Panc1 (cell line): Measurements from ENCODE around the gene LAMP1. TPM values are rescaled to one million over a fixed set of nuclear protein-coding genes. Genes with fewer than 3 reads are reported as not detected.

ENCODE experiments used
- ATAC-seq: fragments of 200-7000 bp; cut with Tn5 transposase; 2 replicates; pipeline ENCODE4 v1.9.1; 2020; ENCODE audit warnings: mild to moderate bottlenecking, moderate library complexity
- BruUV-seq: library from RNA; stranded (reverse); fragments of 400-500 nt; replicated peaks from 2 replicates; lab custom pipeline; 2021; lab: Mats Ljungman, UMichigan
- CTCF ChIA-PET: fragments of 300-600 bp; sonication (Branson Sonifier 250); formaldehyde crosslinking; loops from one replicate; lab custom pipeline; 2022; ENCODE audit warnings: antibody characterized with exemption; lab: Charles Lee
- POLR2A ChIA-PET: fragments of 300-600 bp; sonication (Branson Sonifier 250); formaldehyde crosslinking; loops from one replicate; lab custom pipeline; 2022; ENCODE audit warnings: antibody characterized with exemption; lab: Charles Lee
- DNase-seq: peaks from one replicate; pipeline ENCODE4 v3.0.0-alpha.2; 2010; ENCODE audit warnings: low read depth, low spot score
- H3K27ac ChIP-seq: 2 replicates; pipeline ENCODE4 v1.5.1; 2011; ENCODE audit warnings: mild to moderate bottlenecking, low read length, inconsistent platforms
- H3K27me3 ChIP-seq: fragments of 200-500 bp; sonication (Bioruptor generic); 2 replicates; pipeline ENCODE4 v1.6.0; 2014; ENCODE audit warnings: low read length, inconsistent platforms; ENCODE audit not compliant: control insufficient read depth, insufficient read depth
- H3K36me3 ChIP-seq: fragments of 200-500 bp; sonication (Bioruptor generic); 2 replicates; pipeline ENCODE4 v1.5.1; 2014; ENCODE audit warnings: inconsistent platforms, mild to moderate bottlenecking, low read length, moderate library complexity; ENCODE audit not compliant: control insufficient read depth, insufficient read depth
- H3K4me1 ChIP-seq: 2 replicates; pipeline ENCODE4 v1.5.1; 2011; ENCODE audit warnings: inconsistent platforms, mild to moderate bottlenecking, low read length, moderate library complexity; ENCODE audit not compliant: control insufficient read depth, insufficient read depth
- H3K4me3 ChIP-seq, 2 experiments: 2 replicates each; pipeline ENCODE4 v1.5.1; 2011 to 2012; ENCODE audit warnings: low read depth in 2 of 2, low read length in 2 of 2, mild to moderate bottlenecking in 2 of 2, inconsistent platforms in 1 of 2, moderate library complexity in 1 of 2
- H3K9me3 ChIP-seq: fragments of 200-500 bp; sonication (Bioruptor generic); 2 replicates; pipeline ENCODE4 v1.5.1; 2014; ENCODE audit warnings: low read depth, mild to moderate bottlenecking, inconsistent platforms, low read length, moderate library complexity; ENCODE audit not compliant: control insufficient read depth, insufficient read depth
- CTCF ChIP-seq: fragments of 450-650 bp; IDR thresholded peaks from 2 replicates; pipeline ENCODE4 v1.5.1; 2017; ENCODE audit warnings: mild to moderate bottlenecking
- POLR2AphosphoS5 ChIP-seq: IDR thresholded peaks from 2 replicates; pipeline ENCODE4 v1.6.1; 2012; ENCODE audit warnings: mild to moderate bottlenecking, low read depth, low read length, moderate library complexity
- REST ChIP-seq, 2 experiments: IDR thresholded peaks; 2 replicates each; pipeline ENCODE4 v1.6.1; 2011 to 2012; ENCODE audit warnings: low read depth in 2 of 2, control low read depth in 1 of 2, low read length in 1 of 2, mild to moderate bottlenecking in 1 of 2, moderate library complexity in 1 of 2; ENCODE audit not compliant: insufficient read depth in 1 of 2
- SIN3A ChIP-seq: IDR thresholded peaks from 2 replicates; pipeline ENCODE4 v1.6.1; 2012; ENCODE audit warnings: low read depth, mild to moderate bottlenecking, low read length, moderate library complexity, borderline replicate concordance; ENCODE audit not compliant: insufficient read depth
- TCF7L2 ChIP-seq: IDR thresholded peaks from 2 replicates; pipeline ENCODE4 v1.6.1; 2011; ENCODE audit warnings: mild to moderate bottlenecking, low read depth, low read length, inconsistent platforms
- in situ Hi-C: cut with HindIII; loops from 2 replicates; pipeline ENCODE4 v1.10.0; 2016; ENCODE audit warnings: low sequenced_read_pairs, low pct_unique_long_range_greater_than_20kb
- intact Hi-C: fragments of 100-400 bp; cut with micrococcal nuclease; formaldehyde crosslinking; loops from one replicate; pipeline ENCODE4 v1.10.0; 2022; ENCODE audit not compliant: unreplicated experiment
- total RNA-seq: library from RNA; stranded (reverse); gene quantifications from one replicate; pipeline ENCODE4 v1.2.1, GENCODE V29; 2021; ENCODE audit not compliant: unreplicated experiment

LAMP1 gene
- total RNA-seq, 1 experiment from 2014 or later = 212 TPM

GRCh38 chr13:113323869-113324268 is 26.8 kb downstream of the LAMP1 start:
- DNase-seq (no peak), ATAC-seq (no peak)
- CTCF ChIA-PET = no interaction called here
- no peaks in the 10 kb centered on the region for H3K27me3 ChIP-seq
- no peak overlapping the region for H3K4me3 ChIP-seq
- no peak overlapping the region for H3K27ac ChIP-seq
- H3K9me3 ChIP-seq = no peaks in the 10 kb centered on the region
- H3K36me3 ChIP-seq = 0 out of 2 replicates have a peak, but pooled peaks cover 3% of the 10 kb centered on the region
- BruUV-seq = no TSS peak
- POLR2A ChIA-PET = no interaction called here
- intact Hi-C loops = no loop called here
- TF ChIP-seq POLR2AphosphoS5 (no peak), CTCF (no peak), SIN3A (no peak), TCF7L2 (no peak), REST (IDR thresholded peaks at IDR 0.05; ENCODE audit: insufficient read depth in 1 of 2, low read depth in 2 of 2, low read length in 1 of 2) (no peak)
- in situ Hi-C loops = no loop called here
- H3K4me1 ChIP-seq = no peaks in the 10 kb centered on the region

- CTCF ChIA-PET = no interaction called here
- no peaks in the 10 kb centered on the region for H3K9me3 ChIP-seq
- no peak overlapping the region for H3K4me3 ChIP-seq
- TF ChIP-seq REST (IDR thresholded peaks at IDR 0.05; ENCODE audit: insufficient read depth in 1 of 2, low read depth in 2 of 2, low read length in 1 of 2) = no peak
- no peak for TF ChIP-seq POLR2AphosphoS5
- TF ChIP-seq SIN3A = no peak
- TF ChIP-seq CTCF = no peak
- TF ChIP-seq TCF7L2 = no peak
- in situ Hi-C loops = no loop called here
- H3K27me3 ChIP-seq = no peaks in the 10 kb centered on the region
- POLR2A ChIA-PET = no interaction called here
- H3K36me3 ChIP-seq = 0 out of 2 replicates have a peak, but pooled peaks cover 3% of the 10 kb centered on the region
- no peak for DNase-seq
- no peak for ATAC-seq
- no peaks in the 10 kb centered on the region for H3K4me1 ChIP-seq
- intact Hi-C loops = no loop called here
- no peak overlapping the region for H3K27ac ChIP-seq
- BruUV-seq = no TSS peak
Observed at GRCh38 chr13:113324398-113324797, 27.4 kb downstream of the LAMP1 start.
